Measurements from ENCODE around the gene SRGAP3. TPM values are rescaled to one million over a fixed set of nuclear protein-coding genes. Genes with fewer than 3 reads are reported as not detected.

Gene SRGAP3
- total RNA-seq, 2 donors from 2014 or later = 2.6 to 12.8 TPM

- Histone ChIP-seq H3K4me1 (ENCODE audit: control insufficient read depth in 1 of 2, low read depth in 2 of 2) (no peaks in the 10 kb centered on the region), H3K27me3 (replicated peaks; ENCODE audit: insufficient read depth) (no peaks in the 10 kb centered on the region), H3K36me3 (no peaks in the 10 kb centered on the region), H3K4me3 (no peak overlapping the region), H3K27ac (no peak overlapping the region), H3K9me3 (no peaks in the 10 kb centered on the region)
- ATAC-seq (ENCODE audit: insufficient number of reproducible peaks, low FRiP score, low read depth) (no peak), DNase-seq (ENCODE audit: low spot score) (no peak)
- TF ChIP-seq CTCF (IDR thresholded peaks at IDR 0.05) = no peak
These were observed 48.2 kb downstream of the SRGAP3 start for GRCh38 chr3:9201266-9201665.

GRCh38 chr3:9199775-9200174, 49.7 kb downstream of the SRGAP3 start:
- Histone ChIP-seq H3K36me3 (no peaks in the 10 kb centered on the region), H3K9me3 (no peaks in the 10 kb centered on the region), H3K27me3 (replicated peaks; ENCODE audit: insufficient read depth) (no peaks in the 10 kb centered on the region), H3K4me1 (ENCODE audit: control insufficient read depth in 1 of 2, low read depth in 2 of 2) (no peaks in the 10 kb centered on the region), H3K27ac (no peak overlapping the region), H3K4me3 (no peak overlapping the region)
- no peak for ATAC-seq (ENCODE audit: insufficient number of reproducible peaks, low FRiP score, low read depth)
- no peak for TF ChIP-seq CTCF (IDR thresholded peaks at IDR 0.05)
- DNase-seq (ENCODE audit: low spot score) = no peak

GRCh38 chr3:9198899-9199335, 50.5 kb downstream of the SRGAP3 start:
- TF ChIP-seq CTCF (IDR thresholded peaks at IDR 0.05) = no peak
- H3K36me3 ChIP-seq = no peaks in the 10 kb centered on the region
- no peak overlapping the region for H3K4me3 ChIP-seq
- no peak overlapping the region for H3K27ac ChIP-seq
- DNase-seq (ENCODE audit: low spot score) (no peak), ATAC-seq (ENCODE audit: insufficient number of reproducible peaks, low FRiP score, low read depth) (no peak)
- no peaks in the 10 kb centered on the region for H3K27me3 ChIP-seq (replicated peaks; ENCODE audit: insufficient read depth)
- H3K9me3 ChIP-seq = no peaks in the 10 kb centered on the region
- H3K4me1 ChIP-seq (ENCODE audit: control insufficient read depth in 1 of 2, low read depth in 2 of 2) = no peaks in the 10 kb centered on the region

- Histone ChIP-seq H3K27ac (no peak overlapping the region), H3K4me1 (ENCODE audit: control insufficient read depth in 1 of 2, low read depth in 2 of 2) (no peaks in the 10 kb centered on the region), H3K9me3 (no peaks in the 10 kb centered on the region), H3K27me3 (replicated peaks; ENCODE audit: insufficient read depth) (no peaks in the 10 kb centered on the region), H3K4me3 (no peak overlapping the region), H3K36me3 (no peaks in the 10 kb centered on the region)
- no peak for TF ChIP-seq CTCF (IDR thresholded peaks at IDR 0.05)
- ATAC-seq (ENCODE audit: insufficient number of reproducible peaks, low FRiP score, low read depth) (no peak), DNase-seq (ENCODE audit: low spot score) (no peak)
These were observed 51.2 kb downstream of the SRGAP3 start for GRCh38 chr3:9198261-9198660.

- H3K9me3 ChIP-seq = no peaks in the 10 kb centered on the region
- H3K27me3 ChIP-seq (replicated peaks; ENCODE audit: insufficient read depth) = no peaks in the 10 kb centered on the region
- no peak for DNase-seq (ENCODE audit: low spot score)
- H3K4me3 ChIP-seq = no peak overlapping the region
- H3K36me3 ChIP-seq = no peaks in the 10 kb centered on the region
- no peaks in the 10 kb centered on the region for H3K4me1 ChIP-seq (ENCODE audit: control insufficient read depth in 1 of 2, low read depth in 2 of 2)
- no peak for ATAC-seq (ENCODE audit: insufficient number of reproducible peaks, low FRiP score, low read depth)
- TF ChIP-seq CTCF (IDR thresholded peaks at IDR 0.05) = no peak
- no peak overlapping the region for H3K27ac ChIP-seq
These were observed 53.4 kb downstream of the SRGAP3 start for GRCh38 chr3:9196020-9196419.

Measured in thoracic aorta (tissue), 2 donors.